HCT116 (cell line): Measurements from ENCODE around the gene PROM2. TPM values are rescaled to one million over a fixed set of nuclear protein-coding genes. Genes with fewer than 3 reads are reported as not detected.

Experiments used
- ATAC-seq: fragments of 200-7000 bp; cut with Tn5 transposase; 2 replicates; pipeline ENCODE4 v1.9.1; 2020; ENCODE audit warnings: mild to moderate bottlenecking, moderate library complexity
- BruUV-seq: library from RNA; stranded (reverse); fragments of 400-500 nt; replicated peaks from 2 replicates; lab custom pipeline; 2021; lab: Mats Ljungman, UMichigan
- CTCF ChIA-PET: fragments of 300-600 bp; sonication (Branson Sonifier 250); formaldehyde crosslinking; loops from one replicate; lab custom pipeline; 2021; ENCODE audit warnings: antibody characterized with exemption; lab: Charles Lee
- POLR2A ChIA-PET: fragments of 300-600, 350-600 bp; sonication (Branson Sonifier 250); formaldehyde crosslinking; loops from one replicate; lab custom pipeline; 2021; ENCODE audit warnings: antibody characterized with exemption; lab: Charles Lee
- RAD21 ChIA-PET, 2 experiments: fragments of 300-600 bp; sonication (Branson Sonifier 250); formaldehyde crosslinking; loops; one replicate each; lab custom pipeline; 2023; ENCODE audit warnings: low total read pairs in 2 of 2; ENCODE audit not compliant: uncharacterized antibody in 2 of 2, unreplicated experiment in 2 of 2, low non-redundant PET in 1 of 2; lab: Charles Lee
- DNase-seq: peaks from one replicate; pipeline ENCODE4 v3.0.0-alpha.2; 2010; ENCODE audit warnings: low read depth, low spot score
- H2AFZ ChIP-seq: fragments of 200-600 bp; shearing (Covaris generic), sonication (generic); 2 replicates; pipeline ENCODE4 v1.6.1; 2017; ENCODE audit warnings: low read depth, mixed run types, mixed read lengths, antibody characterized with exemption, low read length; ENCODE audit not compliant: poor library complexity, severe bottlenecking
- H3K27ac ChIP-seq: 2 replicates; pipeline ENCODE4 v1.5.1; 2012; ENCODE audit warnings: low read depth, low read length
- H3K27me3 ChIP-seq: fragments of 200-600 bp; sonication (generic); 2 replicates; pipeline ENCODE4 v1.6.1; 2016; ENCODE audit warnings: mixed run types, low read length, mixed read lengths; ENCODE audit not compliant: insufficient read depth
- H3K36me3 ChIP-seq, 2 experiments: fragments of 200-500 bp in 1 of 2; fragments of 200-600 bp in 1 of 2; sonication (Bioruptor generic) in 1 of 2; sonication (generic) in 1 of 2; 2 replicates each; pipeline versions ENCODE4 v1.5.1 to v1.6.1; 2014 to 2016; ENCODE audit warnings: low read length in 2 of 2, inconsistent platforms in 1 of 2, mixed read lengths in 1 of 2, mixed run types in 1 of 2; ENCODE audit not compliant: insufficient read depth in 2 of 2, control insufficient read depth in 1 of 2
- H3K4me1 ChIP-seq, 2 experiments: fragments of 200-600 bp in 1 of 2; sonication (generic) in 1 of 2; 2 replicates each; pipeline versions ENCODE4 v1.5.1 to v1.6.1; 2012 to 2017; ENCODE audit warnings: low read length in 2 of 2, inconsistent platforms in 1 of 2, mild to moderate bottlenecking in 1 of 2, mixed read lengths in 1 of 2, mixed run types in 1 of 2, moderate library complexity in 1 of 2; ENCODE audit not compliant: insufficient read depth in 2 of 2, control insufficient read depth in 1 of 2
- H3K4me2 ChIP-seq: fragments of 200-600 bp; sonication (generic); 2 replicates; pipeline ENCODE4 v1.6.1; 2017; ENCODE audit warnings: mixed run types, low read length, mixed read lengths
- H3K4me3 ChIP-seq, 2 experiments: fragments of 200-600 bp in 1 of 2; sonication (generic) in 1 of 2; replicated peaks in 1 of 2; 2 replicates each; pipeline ENCODE4 v1.5.1; 2011 to 2016; ENCODE audit warnings: low read length in 2 of 2, control low read depth in 1 of 2, low read depth in 1 of 2, mild to moderate bottlenecking in 1 of 2, mixed read lengths in 1 of 2, mixed run types in 1 of 2
- H3K79me2 ChIP-seq: fragments of 200-600 bp; sonication (generic); 2 replicates; pipeline ENCODE4 v1.6.1; 2017; ENCODE audit warnings: mild to moderate bottlenecking, mixed run types, low read length, moderate library complexity, mixed read lengths; ENCODE audit not compliant: insufficient read depth
- H3K9ac ChIP-seq: fragments of 200-600 bp; sonication (generic); 2 replicates; pipeline ENCODE4 v1.6.1; 2016; ENCODE audit warnings: low read length, mixed read lengths
- H3K9me2 ChIP-seq: fragments of 200-600 bp; sonication (generic), shearing (Covaris generic); 2 replicates; pipeline ENCODE4 v1.6.1; 2017; ENCODE audit warnings: mixed run types, mild to moderate bottlenecking, moderate library complexity; ENCODE audit not compliant: insufficient read depth
- H3K9me3 ChIP-seq, 2 experiments: fragments of 200-500 bp in 1 of 2; fragments of 200-600 bp in 1 of 2; sonication (Bioruptor generic) in 1 of 2; sonication (generic) in 1 of 2; 2 replicates each; pipeline ENCODE4 v1.6.1; 2014 to 2017; ENCODE audit warnings: low read length in 2 of 2, mixed read lengths in 2 of 2, inconsistent platforms in 1 of 2, low read depth in 1 of 2, mild to moderate bottlenecking in 1 of 2, mixed run types in 1 of 2, moderate library complexity in 1 of 2; ENCODE audit not compliant: control insufficient read depth in 1 of 2, insufficient read depth in 1 of 2
- H4K20me1 ChIP-seq: fragments of 200-600 bp; sonication (generic), shearing (Covaris generic); 2 replicates; pipeline ENCODE4 v1.6.1; 2017; ENCODE audit warnings: mixed run types, mild to moderate bottlenecking, moderate library complexity; ENCODE audit not compliant: insufficient read depth
- CBX3 ChIP-seq: IDR thresholded peaks from 2 replicates; pipeline ENCODE4 v1.6.1; 2012; ENCODE audit warnings: low read depth
- EZH2phosphoT487 ChIP-seq: fragments of 200-600 bp; IDR thresholded peaks from 2 replicates; pipeline ENCODE4 v1.6.1; 2018; ENCODE audit warnings: antibody characterized with exemption, borderline replicate concordance
- JUND ChIP-seq: IDR thresholded peaks from 2 replicates; pipeline ENCODE4 v1.6.1; 2012
- MAX ChIP-seq: IDR thresholded peaks from 2 replicates; pipeline ENCODE4 v1.6.1; 2012
- REST ChIP-seq: IDR thresholded peaks from 2 replicates; pipeline ENCODE4 v1.6.1; 2012; ENCODE audit warnings: low read depth
- SP1 ChIP-seq: IDR thresholded peaks from 2 replicates; pipeline ENCODE4 v1.6.1; 2012; ENCODE audit warnings: low read depth
- SRF ChIP-seq: IDR thresholded peaks from 2 replicates; pipeline ENCODE4 v1.6.1; 2012; ENCODE audit warnings: low read depth
- TCF7L2 ChIP-seq: IDR thresholded peaks from 2 replicates; pipeline ENCODE4 v1.7.0; 2011; ENCODE audit warnings: borderline replicate concordance, inconsistent platforms; ENCODE audit not compliant: insufficient read depth, insufficient read length; ENCODE audit errors: extremely low read depth
- ZBTB33 ChIP-seq: IDR thresholded peaks from 2 replicates; pipeline ENCODE4 v1.6.1; 2011; ENCODE audit warnings: mild to moderate bottlenecking, low read length, moderate library complexity; ENCODE audit not compliant: insufficient replicate concordance; ENCODE audit errors: extremely low read depth
- ZFX ChIP-seq: fragments of 450-650 bp; IDR thresholded peaks from 2 replicates; pipeline ENCODE4 v1.6.1; 2017
- ZNF274 ChIP-seq: fragments of 200-500 bp; sonication (Bioruptor generic); IDR thresholded peaks from 2 replicates; pipeline ENCODE4 v1.6.1; 2014; ENCODE audit warnings: mild to moderate bottlenecking, low read depth, low read length, inconsistent platforms
- intact Hi-C: fragments of 100-400 bp; cut with micrococcal nuclease; formaldehyde crosslinking; loops from 2 replicates; pipeline ENCODE4 v1.10.0; 2022
- total RNA-seq: library from RNA; stranded (reverse); gene quantifications from one replicate; pipeline ENCODE4 v1.2.1, GENCODE V29; 2021; ENCODE audit not compliant: unreplicated experiment

Gene PROM2
- total RNA-seq, 1 experiment from 2014 or later = 11.9 TPM

GRCh38 chr2:95305380-95306061 is 31.3 kb downstream of the PROM2 start:
- H3K9me2 ChIP-seq = no peaks in the 10 kb centered on the region
- RAD21 ChIA-PET = no interaction called here
- H3K36me3 ChIP-seq = no peaks in the 10 kb centered on the region
- ATAC-seq (no peak), DNase-seq (no peak)
- no peak overlapping the region for H2AFZ ChIP-seq
- H3K79me2 ChIP-seq = no peaks in the 10 kb centered on the region
- no peaks in the 10 kb centered on the region for H4K20me1 ChIP-seq
- peaks cover 3 to 8% of the 10 kb centered on the region in 2 experiments; a peak in 2 of 4 replicates for H3K4me1 ChIP-seq
- BruUV-seq = no TSS peak
- intact Hi-C loops = no loop called here
- POLR2A ChIA-PET = no interaction called here
- H3K9ac ChIP-seq = no peak overlapping the region
- H3K4me2 ChIP-seq = no peak overlapping the region
- no peaks in the 10 kb centered on the region for H3K27me3 ChIP-seq
- H3K9me3 ChIP-seq = no peaks in the 10 kb centered on the region
- CTCF ChIA-PET = interaction anchor here (1.0 kb wide), 1 partner anchor 74 kb away, joined by 5 read pairs; no protein-coding TSS in a partner anchor
- no peak overlapping the region for H3K27ac ChIP-seq
- TF ChIP-seq EZH2phosphoT487 = no peak
- TF ChIP-seq REST = no peak
- no peak for TF ChIP-seq TCF7L2
- TF ChIP-seq SP1 = no peak
- TF ChIP-seq JUND = no peak
- TF ChIP-seq CBX3 = no peak
- no peak for TF ChIP-seq ZFX
- no peak for TF ChIP-seq ZNF274
- TF ChIP-seq MAX = no peak
- no peak for TF ChIP-seq SRF
- no peak for TF ChIP-seq ZBTB33
- no peak overlapping the region for H3K4me3 ChIP-seq
